Measurements from ENCODE around the gene NRP1. TPM values are rescaled to one million over a fixed set of nuclear protein-coding genes. Genes with fewer than 3 reads are reported as not detected.
"Not testable (repeated sequence)": the region's sequence is repeated elsewhere in the genome, so short reads cannot be mapped to it uniquely, and the experiment has no call there.

Gene NRP1
- total RNA-seq, 2 donors from 2014 or later = 123 TPM

DNA sequence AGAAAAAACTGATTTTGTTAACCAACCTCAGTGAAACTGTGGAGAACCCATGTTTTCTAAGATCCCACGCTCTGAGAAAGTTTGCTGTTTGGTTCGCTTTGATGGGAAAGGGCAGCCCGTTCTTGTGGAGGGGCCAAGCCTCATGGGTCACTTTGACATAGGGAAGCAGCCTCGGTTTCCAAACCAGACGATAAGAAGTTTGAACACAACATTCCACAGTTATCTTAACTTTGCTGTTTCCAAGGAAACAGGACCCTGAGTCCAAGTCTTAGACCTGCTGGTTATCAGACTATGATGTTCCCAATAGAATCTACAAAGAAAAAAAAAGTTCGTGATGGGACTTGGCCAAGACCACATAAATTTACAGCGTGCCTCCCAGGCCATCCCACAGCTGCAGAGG is 182.3 kb downstream of the NRP1 start:
- DNase-seq (ENCODE audit: low spot score) = no peak
- intact Hi-C loops (cut with DNase I) = no loop called here

DNA sequence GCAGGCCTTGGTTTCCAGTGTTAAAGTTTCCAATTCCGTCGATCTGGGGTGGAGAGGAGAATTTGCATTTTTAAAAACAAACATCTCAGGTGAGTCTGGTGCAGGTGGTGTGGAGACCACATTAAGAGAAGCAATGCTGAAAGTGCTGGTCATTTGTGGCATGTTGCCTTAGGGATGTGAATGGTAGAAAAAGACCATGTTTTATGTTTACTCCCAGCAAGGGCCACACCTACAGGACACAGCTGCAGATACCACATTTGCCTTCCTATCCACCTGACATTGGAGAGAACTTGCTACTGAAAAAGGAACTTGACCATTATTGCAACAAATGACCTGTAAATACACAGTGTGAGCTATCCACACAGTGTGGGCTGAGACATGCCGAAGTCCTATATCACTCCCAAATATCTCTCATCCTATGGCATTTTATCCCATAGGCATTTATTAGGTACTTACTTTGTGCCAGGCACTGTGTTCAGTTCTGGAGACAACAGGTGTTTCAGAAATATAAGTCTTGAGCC is 183.1 kb downstream of the NRP1 start:
- DNase-seq (ENCODE audit: low spot score) = no peak
- intact Hi-C loops (cut with DNase I) = no loop called here

DNA sequence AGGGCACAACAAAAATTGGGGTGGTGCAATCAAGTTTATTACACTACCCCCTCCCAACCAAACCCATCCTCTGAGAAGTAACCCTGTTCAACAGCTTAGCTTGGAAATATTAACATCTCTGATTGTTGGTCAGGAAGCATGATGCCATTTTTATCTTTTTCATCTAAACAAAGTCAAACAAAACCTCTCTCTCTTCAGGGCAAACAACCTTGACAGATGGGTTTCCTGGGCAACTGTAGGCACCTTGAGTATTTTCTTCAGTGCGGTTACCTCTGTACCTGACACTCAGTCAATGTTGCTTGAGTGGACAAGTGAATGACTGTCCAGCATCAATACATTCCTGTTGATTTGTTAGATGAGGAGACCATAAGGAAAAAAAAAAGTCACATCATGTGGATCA is 183.6 kb downstream of the NRP1 start:
- DNase-seq (ENCODE audit: low spot score) = no peak
- intact Hi-C loops (cut with DNase I) = no loop called here

DNA sequence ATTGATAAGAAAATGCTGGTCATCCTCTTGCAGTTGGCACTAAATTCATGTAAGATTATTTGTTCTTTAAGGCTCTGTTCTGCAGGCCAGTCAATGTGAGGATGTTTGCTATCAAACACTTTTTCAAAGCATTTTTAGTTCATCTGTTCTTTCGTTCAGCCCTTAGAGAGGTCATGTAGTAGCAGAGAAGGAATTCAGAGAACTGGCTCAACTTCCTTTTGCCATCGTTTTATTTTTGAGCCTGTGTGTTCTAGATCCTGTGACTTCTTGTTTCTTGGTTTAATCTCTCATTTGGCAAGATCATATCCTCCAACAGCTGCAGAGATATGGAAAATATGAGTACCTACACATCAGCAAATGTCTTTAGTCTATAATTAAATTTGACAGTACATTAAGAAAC is 184.3 kb downstream of the NRP1 start:
- no peak for DNase-seq (ENCODE audit: low spot score)
- intact Hi-C loops (cut with DNase I) = no loop called here

DNA sequence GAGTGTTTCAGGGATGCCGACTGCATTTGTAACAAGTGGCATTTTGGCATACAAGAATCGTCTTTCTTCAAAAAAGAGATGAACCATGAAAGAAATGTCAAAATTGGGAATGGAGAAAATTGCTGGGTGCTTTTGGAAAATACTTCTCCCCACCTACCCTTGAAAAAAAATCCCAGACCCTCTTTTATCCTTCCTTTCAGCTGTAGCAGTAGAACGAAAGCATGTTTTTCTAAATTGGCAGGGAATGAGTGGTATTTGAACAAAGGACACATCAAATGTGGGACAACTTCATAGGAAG is 187.5 kb downstream of the NRP1 start:
- DNase-seq (ENCODE audit: low spot score) = no peak
- intact Hi-C loops (cut with DNase I) = no loop called here

DNA sequence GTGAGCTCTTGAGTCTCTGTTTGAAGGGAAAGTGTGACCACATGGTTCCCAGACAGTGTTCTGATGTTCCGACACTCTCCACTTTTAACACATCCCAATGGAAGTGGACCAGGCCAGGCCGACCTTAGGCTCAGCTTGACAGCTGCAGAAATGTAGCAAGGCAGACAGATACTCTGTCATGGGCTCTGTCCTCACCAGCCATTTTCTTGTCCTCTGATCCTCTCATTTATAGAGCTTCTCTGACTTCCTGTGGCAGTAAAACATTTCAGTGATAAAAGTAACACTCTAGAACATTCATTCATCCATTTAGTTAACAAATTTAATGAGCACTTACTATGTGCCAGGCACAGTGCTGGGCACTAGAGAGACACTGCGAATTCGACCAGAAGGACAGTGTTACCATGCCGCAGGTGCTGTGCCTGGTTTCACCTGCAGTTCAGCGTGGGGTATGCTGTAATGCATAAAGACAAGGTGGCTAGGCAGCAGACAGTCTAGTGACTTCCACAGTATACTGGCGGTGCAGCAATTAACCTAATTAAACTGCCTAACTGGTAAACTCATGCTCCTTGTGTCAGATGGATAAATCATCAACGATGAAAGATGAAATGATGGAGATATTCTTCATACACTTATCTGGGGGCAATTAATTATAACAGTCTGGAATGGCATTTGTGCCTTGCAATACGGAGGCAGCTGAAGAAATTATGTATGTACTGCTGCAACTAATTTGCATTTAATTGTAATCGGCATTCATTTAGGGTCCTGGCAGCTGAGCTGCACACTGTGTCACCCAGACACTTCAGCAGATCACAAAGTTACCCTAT is 188.1 kb downstream of the NRP1 start:
- intact Hi-C loops (cut with DNase I) = no loop called here

DNA sequence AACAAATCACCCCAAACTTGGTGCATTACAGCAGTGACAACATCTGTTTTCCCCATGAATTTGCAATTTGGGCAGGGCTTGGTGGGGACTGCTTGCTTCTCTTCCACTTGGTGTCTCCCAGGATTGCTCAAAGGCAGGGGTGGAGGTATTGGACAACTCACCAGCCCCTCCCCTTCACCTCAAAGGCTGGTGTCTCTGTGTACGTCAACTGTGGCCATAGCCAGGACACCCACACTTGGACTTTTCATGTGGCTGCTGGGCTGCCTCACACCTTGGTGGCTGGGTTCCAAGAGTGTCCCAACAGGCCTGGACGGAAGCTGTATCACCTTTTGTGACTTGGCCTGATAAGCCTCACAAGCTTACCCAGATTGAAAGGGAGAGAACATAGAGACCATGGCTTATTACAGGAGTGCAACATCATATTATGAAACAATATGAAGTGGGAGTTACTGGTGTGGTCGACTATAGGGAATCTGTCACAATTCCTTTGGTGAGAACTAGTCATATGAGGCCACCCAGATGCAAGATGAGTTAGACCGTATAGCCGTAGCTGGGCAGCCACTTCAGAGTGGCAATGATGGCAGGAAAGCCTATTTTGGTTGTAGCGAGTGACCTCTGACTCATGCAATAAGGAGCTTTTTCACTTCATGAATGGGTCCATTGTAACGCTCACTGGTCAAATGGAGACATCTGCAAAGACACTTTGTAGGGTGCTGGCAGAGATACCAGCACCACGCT is 188.8 kb downstream of the NRP1 start:
- no peak for DNase-seq (ENCODE audit: low spot score)
- intact Hi-C loops (cut with DNase I) = no loop called here

More for the DNA sequence above, 188.1 kb downstream of the NRP1 start:
- DNase-seq (ENCODE audit: low spot score) = no peak

DNA sequence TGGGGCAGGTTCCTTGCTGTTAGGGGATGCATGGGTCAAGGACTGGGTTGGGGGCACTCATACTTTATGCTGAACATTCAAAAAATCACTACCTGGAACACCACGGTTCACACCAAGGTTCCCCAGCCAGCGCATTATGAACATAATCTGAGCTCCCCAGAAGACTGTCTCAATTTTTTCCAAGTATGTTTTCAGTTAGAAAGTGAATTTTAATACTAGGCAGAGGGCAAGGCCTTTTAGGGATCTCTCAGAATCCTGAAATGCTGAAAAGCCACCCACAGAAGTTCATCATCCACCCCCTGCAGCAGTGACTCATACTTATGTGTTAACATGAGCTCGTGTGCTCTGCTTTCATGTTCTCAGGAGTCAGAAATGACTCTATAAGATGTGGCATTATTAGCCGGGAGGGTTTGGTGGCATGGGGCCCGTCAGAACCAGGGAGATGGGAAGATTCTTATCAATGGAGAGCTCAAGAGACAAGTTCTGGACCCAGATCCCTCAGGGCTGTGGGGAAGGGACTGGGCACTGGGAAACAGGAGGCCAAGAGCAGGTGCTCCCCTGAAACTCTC is 191.2 kb downstream of the NRP1 start:
- intact Hi-C loops (cut with DNase I) = no loop called here
- no peak for DNase-seq (ENCODE audit: low spot score)

DNA sequence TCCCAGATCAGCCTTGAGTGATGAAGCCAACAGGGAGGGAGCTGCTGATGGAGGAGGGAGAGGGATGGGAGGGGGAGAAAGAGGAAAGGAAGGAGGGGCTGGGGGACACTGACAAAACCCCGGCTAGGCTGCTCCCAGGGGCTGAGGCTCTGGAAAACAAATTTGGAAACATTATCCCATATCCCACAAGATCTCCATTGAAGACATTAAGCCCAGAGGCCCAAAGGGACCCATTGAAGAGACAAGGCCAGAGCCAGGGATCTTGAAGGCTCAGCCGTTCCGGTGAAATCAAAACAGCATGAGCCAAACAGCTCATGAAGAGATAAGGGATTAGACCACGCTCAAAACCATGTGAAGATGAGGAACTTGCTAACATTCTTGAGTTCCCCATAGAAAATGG is 192.2 kb downstream of the NRP1 start:
- intact Hi-C loops (cut with DNase I) = no loop called here
- no peak for DNase-seq (ENCODE audit: low spot score)

DNA sequence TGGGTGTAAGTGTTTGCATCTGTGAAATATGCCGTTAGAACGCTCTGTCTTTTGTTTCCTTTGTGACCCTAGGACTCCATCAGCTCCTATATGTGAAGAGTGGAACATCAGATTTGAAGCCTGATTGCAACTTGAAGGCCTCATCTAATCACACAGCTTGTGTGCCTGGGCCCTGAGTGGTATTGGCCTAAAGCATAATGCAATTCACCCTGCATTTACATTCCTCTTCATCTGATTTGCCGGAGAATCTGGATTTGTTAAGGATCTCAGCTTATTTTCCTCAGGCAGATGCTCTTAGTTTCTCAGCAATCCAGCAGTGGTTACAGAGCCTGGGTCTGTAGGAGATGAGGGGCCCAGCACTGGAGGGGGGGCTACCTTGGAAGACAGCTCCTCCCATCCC is 193.2 kb downstream of the NRP1 start:
- intact Hi-C loops (cut with DNase I) = no loop called here
- DNase-seq (ENCODE audit: low spot score) = no peak

DNA sequence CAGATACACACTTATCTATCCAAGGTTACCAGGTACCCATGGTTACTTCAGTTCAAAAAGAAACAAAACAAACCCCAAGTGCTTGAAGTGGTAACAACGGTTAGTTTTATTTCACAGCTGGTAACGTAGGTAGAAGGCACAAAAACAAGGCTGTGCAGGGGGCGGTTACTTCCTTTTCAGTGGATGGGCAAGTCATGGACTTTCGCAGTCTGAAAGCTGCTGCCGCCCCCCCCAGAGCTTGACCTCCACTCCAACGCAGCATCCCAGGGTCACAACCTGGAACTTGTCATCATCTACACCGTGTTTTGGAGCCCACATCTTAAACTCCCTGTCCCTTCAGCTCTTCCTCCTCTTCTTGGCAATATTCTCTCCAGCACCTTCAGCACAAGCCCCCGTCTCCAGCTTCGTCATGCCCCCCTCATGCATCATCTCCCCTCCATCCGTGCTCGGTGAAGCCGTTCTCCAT is 195.3 kb downstream of the NRP1 start:
- no peak for DNase-seq (ENCODE audit: low spot score)
- intact Hi-C loops (cut with DNase I) = no loop called here

DNA sequence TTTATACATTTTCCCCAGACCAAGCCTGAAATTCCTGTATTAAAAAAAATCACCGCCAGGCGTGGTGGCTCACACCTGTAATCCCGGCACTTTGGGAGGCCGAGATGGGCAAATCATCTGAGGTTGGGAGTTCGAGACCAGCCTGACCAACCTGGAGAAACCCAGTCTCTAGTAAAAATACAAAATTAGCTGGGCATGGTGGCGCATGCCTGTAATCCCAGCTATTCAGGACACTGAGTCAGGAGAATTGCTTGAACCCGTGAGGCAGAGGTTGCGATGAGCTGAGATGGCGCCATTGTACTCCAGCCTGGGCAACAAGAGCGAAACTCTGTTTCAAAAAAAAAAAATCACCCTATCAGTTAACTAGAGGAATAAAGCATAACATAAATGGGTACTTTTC is 195.8 kb downstream of the NRP1 start:
- DNase-seq (ENCODE audit: low spot score); intact Hi-C loops (cut with DNase I): not testable (repeated sequence)

DNA sequence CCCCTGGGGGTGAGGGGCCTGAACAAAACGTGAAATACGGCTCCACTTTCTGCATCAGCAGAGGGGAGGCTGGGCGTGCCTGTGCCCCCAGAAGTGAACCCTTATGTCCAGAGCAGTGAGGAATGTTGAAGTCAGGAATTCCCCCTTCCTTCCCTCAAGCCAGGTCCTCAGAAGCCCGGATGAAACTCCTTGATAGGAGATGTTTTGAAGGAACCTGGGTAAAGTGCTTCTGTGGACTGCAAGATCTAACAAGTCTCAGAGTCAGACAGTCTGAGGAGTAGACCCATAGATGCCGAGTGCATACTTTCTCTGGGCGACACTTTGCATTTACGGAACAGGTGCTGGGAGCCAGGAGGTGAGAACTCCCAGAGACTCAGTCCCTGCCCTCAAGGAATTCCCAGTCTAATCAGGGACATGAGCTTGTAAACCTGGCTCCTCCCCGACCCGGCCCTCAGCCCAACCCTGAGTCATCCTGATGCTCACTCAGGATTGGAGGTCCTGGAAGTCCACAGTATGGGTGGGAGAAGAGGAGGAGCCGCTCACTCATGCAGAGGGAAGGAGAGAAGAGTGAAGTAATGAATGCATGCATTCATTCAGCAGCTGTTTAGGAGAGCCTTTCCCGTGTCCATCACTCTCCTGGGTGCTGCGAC is 197.0 kb downstream of the NRP1 start:
- intact Hi-C loops (cut with DNase I) = no loop called here
- DNase-seq (ENCODE audit: low spot score) = no peak

DNA sequence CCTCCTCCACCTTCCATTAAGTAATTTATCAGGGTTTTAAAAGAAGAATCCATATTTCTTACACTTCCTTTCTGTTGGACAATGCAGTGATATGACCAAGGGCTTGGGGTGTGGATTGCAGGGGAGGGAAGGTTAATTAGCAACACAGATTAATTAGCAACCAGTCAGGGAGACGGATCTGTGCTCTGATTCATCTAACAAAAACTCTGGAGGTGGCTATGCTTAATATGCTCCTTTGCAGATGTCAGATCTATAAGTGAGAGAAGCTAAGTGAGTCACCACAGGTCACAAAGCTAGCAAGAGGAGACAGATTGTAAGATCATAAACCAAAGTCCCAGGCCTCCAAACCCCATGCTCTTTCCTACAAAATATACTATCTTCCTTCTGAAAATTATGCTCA is 197.7 kb downstream of the NRP1 start:
- no peak for DNase-seq (ENCODE audit: low spot score)
- intact Hi-C loops (cut with DNase I) = no loop called here

DNA sequence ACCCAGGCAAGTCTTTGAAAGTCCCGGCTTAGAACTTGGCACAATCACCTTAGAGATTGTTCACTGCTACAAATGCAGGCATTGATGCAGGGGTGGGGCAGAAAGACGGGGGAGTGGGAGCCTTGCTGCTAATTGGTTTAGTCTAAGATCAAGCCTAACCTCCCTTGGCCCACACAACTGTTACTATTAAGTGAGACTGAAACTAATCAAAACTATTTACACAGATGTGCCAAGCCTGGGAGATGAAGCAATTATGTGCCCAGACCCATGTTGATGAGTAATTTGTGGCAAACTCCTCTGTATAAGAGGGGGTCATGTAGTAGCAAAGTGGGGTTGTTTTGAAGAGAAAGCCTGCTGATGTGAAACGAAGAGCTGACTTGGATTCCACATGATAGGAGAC is 198.2 kb downstream of the NRP1 start:
- intact Hi-C loops (cut with DNase I) = no loop called here
- DNase-seq (ENCODE audit: low spot score) = no peak

DNA sequence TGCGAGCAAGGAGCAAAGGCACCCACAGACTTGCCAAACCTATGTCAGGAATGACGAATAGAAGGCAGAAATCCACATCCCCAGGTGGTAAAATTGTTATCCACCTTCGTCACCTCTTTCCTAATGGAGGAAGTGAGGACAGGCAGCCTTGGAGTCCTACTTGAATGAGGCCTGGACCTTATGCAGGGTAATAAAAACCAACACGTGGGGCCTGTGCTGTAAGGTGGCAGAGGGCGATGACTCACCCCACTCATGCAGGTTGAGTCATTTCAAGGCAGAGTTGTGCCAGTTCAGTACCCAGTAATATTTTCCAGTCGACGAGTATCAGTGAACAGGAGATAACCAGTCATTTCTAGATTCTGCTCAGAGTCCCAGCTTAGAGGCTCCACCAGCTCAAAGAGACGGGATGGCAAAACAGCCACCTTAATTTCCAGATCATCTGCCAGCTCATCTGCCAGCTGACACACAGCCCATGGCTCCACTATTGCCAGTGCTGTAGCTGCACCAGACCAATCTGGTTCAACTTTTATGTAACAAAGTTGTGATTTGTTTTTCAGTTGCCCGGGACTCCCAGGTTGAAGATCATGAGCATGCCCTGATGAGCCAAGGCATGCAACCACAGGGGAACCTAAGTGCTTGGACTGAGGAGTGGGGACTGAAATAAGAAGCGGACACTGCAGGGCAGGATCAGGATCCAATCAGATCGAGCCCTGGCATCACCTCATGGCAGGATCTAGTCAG is 200.3 kb downstream of the NRP1 start:
- no peak for DNase-seq (ENCODE audit: low spot score)
- intact Hi-C loops (cut with DNase I) = no loop called here

DNA sequence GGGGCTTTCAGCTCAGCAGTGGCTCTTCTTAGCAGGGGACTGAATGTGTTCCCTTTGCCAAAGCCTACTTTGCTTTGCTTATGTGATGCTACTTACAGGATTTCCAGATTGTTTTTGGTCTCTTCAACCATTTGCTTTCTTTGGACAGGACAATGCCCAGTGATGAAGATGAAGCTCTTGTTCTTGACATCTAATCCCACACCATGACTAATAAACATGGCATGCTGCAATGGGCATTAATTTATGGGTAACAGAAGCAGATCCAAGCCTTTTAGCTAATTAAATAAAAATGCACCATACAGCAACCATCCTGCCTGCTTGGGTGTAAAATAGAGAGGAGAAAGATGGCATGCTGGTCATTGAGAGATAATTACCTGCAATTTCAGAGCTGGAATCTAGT is 200.9 kb downstream of the NRP1 start:
- no peak for DNase-seq (ENCODE audit: low spot score)
- intact Hi-C loops (cut with DNase I) = no loop called here

DNA sequence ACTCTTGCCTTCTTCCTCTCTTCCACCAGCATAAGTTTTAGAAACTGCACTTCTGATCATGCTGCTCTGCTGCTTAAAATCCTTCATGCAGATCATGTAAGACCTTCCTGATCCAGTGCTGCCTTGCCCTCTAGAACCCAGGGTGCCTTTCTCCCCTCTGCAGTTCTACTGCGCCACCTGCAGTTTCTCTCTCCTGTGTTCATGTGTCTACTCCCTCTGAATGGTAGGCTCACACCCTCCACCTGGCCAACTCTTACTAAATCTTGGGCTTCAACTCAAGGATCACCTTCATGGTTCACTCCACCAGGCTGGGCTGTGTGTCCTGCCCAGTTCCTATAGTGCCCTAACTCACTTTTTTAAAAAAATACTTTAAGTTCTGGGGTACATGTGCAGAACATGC is 201.8 kb downstream of the NRP1 start:
- intact Hi-C loops (cut with DNase I) = no loop called here
- no peak for DNase-seq (ENCODE audit: low spot score)

DNA sequence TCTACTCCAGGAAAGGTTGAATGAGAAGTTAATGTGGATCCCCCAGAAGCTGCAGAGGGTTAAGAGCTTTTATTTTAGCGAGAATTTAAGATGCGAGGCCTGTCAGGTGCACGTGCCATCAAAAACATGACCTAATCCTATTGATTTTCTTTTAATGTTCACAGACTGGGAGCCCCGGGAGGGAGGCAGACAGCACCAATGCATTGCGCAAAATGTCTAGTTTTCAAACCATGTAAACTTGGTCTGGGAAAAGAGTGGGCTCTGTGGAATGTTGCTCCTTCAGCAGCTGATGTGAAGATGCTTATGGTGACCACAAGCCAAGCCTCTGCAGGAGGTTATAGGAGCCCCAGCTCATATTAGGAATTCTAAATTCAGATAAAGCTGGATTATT is 204.5 kb downstream of the NRP1 start:
- no peak for DNase-seq (ENCODE audit: low spot score)
- intact Hi-C loops (cut with DNase I) = no loop called here

All from posterior vena cava (tissue), 2 donors.